Endometrial microvascular endothelial cells (primary cell): ENCODE results near the gene ASPG. TPM values are rescaled to one million over a fixed set of nuclear protein-coding genes. Genes with fewer than 3 reads are reported as not detected.

Source experiments
- in situ Hi-C: cut with HindIII; loops from 2 replicates; pipeline ENCODE4 v1.10.0; 2017; ENCODE audit warnings: low sequenced_read_pairs, low pct_unique_long_range_greater_than_20kb; ENCODE audit errors: inconsistent ontology term
- total RNA-seq: library from RNA; depleted of rRNA; stranded (reverse); fragments of >200 nt; gene quantifications from one replicate; pipeline ENCODE4 v1.2.3, GENCODE V29; 2015; ENCODE audit errors: inconsistent ontology term

ASPG gene
- total RNA-seq, 1 donor from 2014 or later = not detected

DNA sequence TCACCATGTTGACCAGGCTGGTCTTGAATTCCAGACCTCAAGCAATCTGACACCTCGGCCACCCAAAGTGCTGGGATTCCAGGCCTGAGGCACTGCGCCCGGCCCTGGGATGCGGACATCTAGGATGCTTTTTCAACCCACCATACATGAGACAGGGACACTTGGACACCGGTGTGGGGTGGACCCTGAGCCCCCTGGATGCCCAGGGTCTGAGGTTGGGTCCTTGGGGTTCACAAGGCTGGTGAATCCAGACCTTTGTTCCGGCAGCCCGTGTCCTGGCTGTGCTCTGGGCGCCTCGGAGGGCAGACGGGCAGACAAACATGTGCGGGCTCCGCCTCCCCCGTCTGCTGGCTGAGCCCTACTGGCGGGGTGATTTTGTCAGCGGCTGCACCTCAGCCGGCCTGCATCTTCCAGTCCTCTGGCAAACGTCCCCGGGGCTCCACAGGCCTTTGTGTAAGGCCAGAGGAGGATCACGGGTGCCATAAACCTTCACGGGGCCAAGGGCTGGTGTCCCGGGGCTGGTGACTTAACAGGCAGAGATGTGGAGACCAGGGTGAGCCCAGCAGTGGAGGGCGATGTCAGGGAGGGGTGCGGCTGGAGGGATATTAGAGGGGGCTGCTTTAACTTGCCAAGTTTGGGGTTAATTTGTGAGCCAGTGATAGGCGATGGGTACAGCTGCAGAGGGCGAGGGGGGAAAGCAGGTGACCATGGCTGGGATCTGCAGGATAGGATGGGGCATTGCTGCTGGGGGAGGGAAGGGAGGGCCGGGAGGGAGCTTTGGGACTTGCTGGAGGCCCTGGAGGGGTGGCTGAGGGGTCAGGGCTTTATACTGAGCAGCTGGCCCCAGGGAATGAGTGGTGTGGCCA, 5.8 kb downstream of the ASPG start:
- in situ Hi-C loops = no loop called here

DNA sequence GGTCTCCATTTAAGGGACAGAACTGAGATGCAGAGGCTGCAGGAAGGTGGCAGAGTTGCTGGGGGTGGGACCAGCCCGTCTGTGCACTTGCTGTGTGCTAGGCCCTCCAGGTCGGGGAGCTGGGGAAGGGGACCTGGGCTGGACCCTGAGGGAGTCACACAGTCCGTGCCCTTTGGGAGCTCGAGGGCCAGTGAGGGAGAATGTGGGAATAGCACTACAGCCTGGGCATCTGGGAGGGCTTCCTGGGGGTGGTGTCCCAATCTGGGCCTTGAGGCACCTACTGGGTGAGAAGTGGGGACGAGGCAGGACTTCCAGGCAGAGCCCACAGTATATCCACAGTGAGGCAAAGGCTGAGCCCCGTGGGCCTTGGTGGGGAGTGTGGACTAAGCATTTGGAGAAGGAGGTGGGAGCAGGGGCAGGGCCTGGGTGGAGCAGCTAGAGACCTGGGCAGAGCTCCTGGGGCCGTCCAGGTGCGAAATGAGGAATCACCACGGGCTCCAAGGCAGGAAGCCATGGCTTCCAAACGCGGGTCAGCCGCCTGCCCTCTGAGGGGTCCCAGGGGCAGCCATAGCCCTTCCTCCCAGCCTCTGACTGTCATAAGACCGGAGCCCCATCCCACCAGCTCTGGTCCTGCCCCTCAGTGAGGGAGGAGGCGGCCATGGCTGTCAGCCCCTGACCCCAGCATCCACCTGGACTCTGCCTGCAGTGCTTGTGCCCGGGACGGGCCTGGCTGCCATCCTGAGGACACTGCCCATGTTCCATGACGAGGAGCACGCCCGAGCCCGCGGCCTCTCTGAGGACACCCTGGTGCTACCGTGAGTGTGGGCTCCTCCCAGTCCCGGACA, 6.6 kb downstream of the ASPG start:
- in situ Hi-C loops = no loop called here

GRCh38 chr14:104092931-104093365, 7.4 kb downstream of the ASPG start:
- in situ Hi-C loops = no loop called here

DNA sequence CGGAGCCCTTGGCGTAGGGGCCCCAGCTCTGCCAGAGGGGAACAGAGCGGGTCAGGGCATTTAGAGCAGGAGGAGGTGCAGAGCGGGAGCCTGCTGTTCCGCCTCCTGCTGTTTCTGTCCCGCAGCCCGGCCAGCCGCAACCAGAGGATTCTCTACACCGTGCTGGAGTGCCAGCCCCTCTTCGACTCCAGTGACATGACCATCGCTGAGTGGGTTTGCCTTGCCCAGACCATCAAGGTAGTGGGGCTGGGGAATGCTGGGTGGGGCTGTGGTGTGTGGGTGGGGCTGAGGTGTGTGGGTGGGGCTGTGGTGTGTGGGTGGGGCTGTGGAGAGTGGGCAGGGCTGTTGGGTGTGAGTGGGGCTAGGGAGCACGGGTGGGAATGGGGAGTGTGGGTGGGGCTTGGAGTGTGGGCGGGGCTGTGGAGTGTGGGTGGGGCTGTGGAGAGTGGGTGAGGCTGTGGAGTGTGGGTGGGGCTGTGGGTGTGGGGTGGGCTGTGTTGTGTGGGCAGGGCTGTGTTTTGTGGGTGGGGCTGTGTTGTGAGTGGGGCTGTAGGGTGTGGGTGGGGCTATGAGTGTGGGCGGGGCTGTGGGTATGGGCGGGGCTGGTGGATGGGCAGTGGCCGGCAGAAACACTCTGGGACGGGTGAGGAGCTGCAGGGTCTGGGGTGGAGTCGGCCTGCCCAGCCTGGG, 8.0 kb downstream of the ASPG start:
- in situ Hi-C loops = no loop called here

DNA sequence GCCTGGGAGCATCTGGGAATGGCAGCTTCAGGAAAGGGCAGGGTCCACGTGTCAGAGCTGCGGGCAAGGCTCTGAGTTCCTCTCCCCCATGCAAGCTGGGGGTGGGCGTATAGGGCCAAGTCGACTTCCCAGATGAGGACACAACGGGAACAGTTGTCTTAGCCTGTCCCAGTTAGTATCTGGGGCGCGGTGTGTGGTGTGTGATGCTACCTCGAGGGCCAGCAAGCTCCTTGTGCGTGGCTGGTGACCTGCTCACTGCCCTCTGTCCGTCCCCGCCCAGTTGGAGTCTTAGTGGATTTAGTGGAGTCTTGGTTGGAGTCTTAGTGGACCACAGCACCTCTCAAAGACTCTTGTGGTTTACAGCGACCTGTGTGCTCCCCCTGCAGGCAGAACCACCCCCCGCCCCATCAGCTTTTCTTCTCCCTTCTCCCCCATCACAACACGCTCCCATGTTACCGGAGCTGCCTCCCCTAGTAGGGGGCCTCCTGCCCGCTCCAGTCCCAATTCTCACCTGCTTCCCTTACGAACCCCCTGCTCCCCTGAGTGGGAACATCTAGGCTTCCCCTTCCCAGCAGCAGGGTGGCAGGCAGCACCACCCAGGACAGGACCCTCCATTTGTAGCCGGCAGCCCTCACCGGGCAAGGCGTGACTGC, 8.7 kb downstream of the ASPG start:
- in situ Hi-C loops = no loop called here

GRCh38 chr14:104094709-104095425, 9.4 kb downstream of the ASPG start:
- in situ Hi-C loops = no loop called here

- in situ Hi-C loops = no loop called here
These were observed 10.2 kb downstream of the ASPG start for GRCh38 chr14:104095426-104096310.

GRCh38 chr14:104096318-104096717, 10.8 kb downstream of the ASPG start:
- in situ Hi-C loops = no loop called here

DNA sequence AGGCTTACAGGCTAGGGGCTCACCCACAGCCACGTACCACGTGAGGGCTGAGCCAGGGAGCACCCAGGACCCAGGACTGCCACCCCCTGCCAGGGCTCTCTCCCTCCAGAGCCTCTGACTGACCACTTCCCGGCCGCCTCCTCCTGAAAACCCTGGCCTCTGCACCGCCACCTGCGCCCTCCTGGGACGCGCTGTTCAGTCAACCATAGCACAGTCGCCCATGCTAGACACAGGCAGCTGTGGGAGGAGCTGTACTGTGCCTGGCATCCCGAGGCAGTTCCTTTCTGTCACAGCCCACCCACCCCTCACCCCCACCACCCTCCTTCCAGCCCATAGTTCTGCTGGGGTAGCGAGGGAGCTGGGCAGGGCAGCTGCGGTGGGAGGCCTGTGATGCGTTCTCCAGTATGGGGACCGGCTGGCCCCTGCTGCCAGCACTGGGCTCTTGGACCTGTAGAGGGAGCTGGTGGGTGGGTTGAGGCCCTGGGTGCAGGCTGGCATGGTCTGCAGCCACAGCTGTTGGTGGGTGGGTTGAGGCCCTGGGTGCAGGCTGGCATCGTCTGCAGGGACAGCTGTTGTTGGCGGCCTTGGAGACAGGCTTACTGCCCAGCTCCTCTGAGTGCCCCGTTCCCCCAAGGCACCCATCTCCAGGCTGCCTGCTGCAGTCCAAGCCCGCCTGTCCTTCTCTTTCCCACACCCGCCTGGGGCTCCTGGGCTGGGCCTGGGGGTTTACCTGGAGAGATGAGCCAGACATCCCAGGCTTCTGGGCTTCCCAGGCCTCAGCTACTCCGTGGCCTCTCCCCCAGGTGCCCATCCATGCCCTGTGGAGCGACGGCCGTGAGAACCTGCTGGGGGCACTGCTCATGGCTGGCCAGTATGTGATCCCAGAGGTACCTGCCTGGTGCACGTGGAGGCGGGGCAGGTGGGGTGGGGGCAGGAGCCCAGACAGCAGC, 11.5 kb downstream of the ASPG start:
- in situ Hi-C loops = no loop called here

DNA sequence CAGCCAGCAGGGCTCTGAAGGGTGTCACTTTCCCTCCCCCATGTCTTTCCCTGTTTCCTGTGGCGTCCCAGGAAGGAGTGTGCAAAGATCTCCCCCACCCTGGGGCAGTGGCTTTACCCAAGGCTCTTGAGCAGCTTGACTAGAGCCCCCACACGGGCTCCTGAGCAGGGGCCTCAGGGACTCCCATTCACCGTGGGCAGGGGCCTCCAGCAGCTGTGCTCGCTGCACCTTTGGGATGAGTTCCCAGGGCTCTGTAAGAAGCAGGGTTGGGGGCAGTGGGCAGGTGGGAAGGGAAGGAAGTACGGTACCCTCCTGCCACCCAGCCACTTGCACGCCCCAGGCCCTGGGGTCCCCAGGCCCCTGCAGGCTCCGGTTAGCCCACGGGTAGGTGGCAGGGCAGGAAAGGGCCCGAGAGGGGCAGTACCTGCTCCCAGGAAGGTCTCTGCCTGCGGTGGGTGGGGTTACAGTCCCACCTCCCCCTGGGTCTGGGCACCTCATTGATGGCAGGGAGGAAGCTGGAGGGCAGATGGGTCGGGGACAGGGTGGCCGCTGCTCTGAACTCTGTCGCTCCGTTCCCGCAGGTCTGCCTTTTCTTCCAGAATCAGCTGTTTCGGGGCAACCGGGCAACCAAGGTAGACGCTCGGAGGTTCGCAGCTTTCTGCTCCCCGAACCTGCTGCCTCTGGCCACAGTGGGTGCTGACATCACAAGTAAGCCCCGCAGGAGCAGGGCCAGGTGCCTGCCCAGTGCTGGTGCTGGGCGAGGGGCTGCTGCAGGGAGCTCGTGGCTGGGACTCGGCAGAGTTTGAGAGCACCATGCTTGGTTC, 13.0 kb downstream of the ASPG start:
- in situ Hi-C loops = no loop called here

DNA sequence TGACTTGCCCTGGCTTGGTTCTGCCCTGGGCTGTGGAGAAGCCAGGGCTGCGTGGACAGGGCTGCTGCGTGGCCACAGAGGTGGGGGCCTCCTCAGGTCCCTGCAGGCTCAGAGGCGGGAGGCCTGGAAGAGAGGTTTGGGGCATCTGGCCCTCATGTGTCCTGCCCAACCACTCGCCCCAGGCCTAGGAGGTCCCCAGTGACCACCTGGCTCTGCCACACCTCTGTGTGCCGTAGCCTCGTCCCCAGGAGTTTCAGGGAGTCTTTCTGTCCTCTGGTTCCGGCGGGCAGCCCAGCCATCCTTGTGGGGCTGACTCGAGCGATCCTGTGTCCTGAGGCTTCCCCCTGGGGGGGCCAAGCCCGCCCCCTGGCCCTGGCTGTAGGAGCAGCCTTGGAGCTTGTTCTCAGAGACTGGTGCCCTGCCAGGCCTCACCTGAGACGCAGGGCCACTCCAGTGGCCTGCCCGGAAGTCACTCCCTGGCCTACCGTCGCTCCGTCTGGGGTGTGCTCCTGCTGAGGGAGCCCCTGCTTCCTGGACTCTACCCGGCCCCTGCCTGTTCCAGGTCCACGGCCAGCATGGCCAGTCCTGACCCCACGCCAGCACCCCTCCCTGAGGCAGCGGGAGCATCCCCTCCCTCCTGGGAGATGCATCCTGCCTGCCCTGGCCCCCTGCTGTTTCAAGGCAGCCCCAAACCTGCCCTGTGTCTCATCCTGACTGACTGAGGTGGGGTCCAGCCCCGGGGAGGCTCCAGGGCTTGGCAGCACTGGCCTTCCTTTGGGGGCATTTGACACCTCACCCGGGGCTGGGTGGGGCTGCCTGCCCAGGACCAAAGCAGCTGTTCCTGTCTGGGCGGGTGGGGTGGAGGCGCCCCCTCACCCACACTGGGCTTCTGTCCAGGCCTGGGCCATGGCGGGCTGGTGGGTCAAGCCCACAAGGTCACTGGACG, 13.9 kb downstream of the ASPG start:
- in situ Hi-C loops = no loop called here

GRCh38 chr14:104100171-104101085, 14.9 kb downstream of the ASPG start:
- in situ Hi-C loops = no loop called here

- in situ Hi-C loops = no loop called here
These were observed 15.7 kb downstream of the ASPG start for GRCh38 chr14:104101086-104101621.
